OCI-LY3 (cell line): ENCODE measurements around the gene CALR.

Experiments used
- H2AFZ ChIP-seq: fragments of 200-600, 300-600 bp; shearing (Covaris generic); 2 replicates; pipeline ENCODE4 v1.6.0; 2014; ENCODE audit warnings: antibody characterized with exemption, low read depth, low read length
- H3K27ac ChIP-seq: fragments of 200-600, 300-600 bp; sonication (generic); 2 replicates; pipeline ENCODE4 v1.5.1; 2014; ENCODE audit warnings: mild to moderate bottlenecking, low read length, moderate library complexity, mixed read lengths
- H3K27me3 ChIP-seq: fragments of 200-600, 300-600 bp; sonication (generic); 2 replicates; pipeline ENCODE4 v1.6.1; 2014; ENCODE audit warnings: low read depth, low read length, mixed read lengths
- H3K36me3 ChIP-seq: fragments of 200-600, 300-600 bp; sonication (generic); replicated peaks from 2 replicates; pipeline ENCODE3; 2014; ENCODE audit warnings: low read depth, low read length, mixed read lengths
- H3K4me1 ChIP-seq: fragments of 300-600, 200-600 bp; sonication (generic); 2 replicates; pipeline ENCODE4 v1.6.1; 2014; ENCODE audit warnings: low read length, mixed read lengths
- H3K4me2 ChIP-seq: fragments of 200-600, 300-600 bp; sonication (generic); 2 replicates; pipeline ENCODE4 v1.6.1; 2014; ENCODE audit warnings: low read length, mixed read lengths
- H3K4me3 ChIP-seq: fragments of 300-600, 200-600 bp; sonication (generic); 2 replicates; pipeline ENCODE4 v1.5.1; 2014; ENCODE audit warnings: antibody characterized with exemption, mild to moderate bottlenecking, low read length, moderate library complexity
- H3K79me2 ChIP-seq: fragments of 300-600, 200-600 bp; shearing (Covaris generic); 2 replicates; pipeline ENCODE4 v1.6.1; 2014; ENCODE audit warnings: mild to moderate bottlenecking, low read length, mixed read lengths
- H3K9ac ChIP-seq: fragments of 300-600, 200-600 bp; shearing (Covaris generic); 2 replicates; pipeline ENCODE4 v1.6.0; 2014; ENCODE audit warnings: mild to moderate bottlenecking, low read length, moderate library complexity
- H3K9me3 ChIP-seq: fragments of 200-600, 300-600 bp; shearing (Covaris generic); 2 replicates; pipeline ENCODE4 v1.6.1; 2014; ENCODE audit warnings: low read length, mixed read lengths; ENCODE audit not compliant: insufficient read depth
- H4K20me1 ChIP-seq: fragments of 200-600, 300-600 bp; sonication (generic); 2 replicates; pipeline ENCODE4 v1.6.1; 2016; ENCODE audit warnings: low read length, mixed read lengths; ENCODE audit not compliant: insufficient read depth
- EZH2phosphoT487 ChIP-seq: fragments of 200-600 bp; shearing (Covaris generic); IDR thresholded peaks from 2 replicates; pipeline ENCODE4 v1.6.1; 2018; ENCODE audit warnings: antibody characterized with exemption, mixed run types, low read depth
- TF ChIP-seq, protein P1 (sequence below): fragments of 200-600, 300-600 bp; sonication (generic); IDR thresholded peaks from 2 replicates; pipeline ENCODE4 v1.5.1; 2014; ENCODE audit warnings: antibody characterized with exemption, low read length, low read depth

CALR gene

DNA sequence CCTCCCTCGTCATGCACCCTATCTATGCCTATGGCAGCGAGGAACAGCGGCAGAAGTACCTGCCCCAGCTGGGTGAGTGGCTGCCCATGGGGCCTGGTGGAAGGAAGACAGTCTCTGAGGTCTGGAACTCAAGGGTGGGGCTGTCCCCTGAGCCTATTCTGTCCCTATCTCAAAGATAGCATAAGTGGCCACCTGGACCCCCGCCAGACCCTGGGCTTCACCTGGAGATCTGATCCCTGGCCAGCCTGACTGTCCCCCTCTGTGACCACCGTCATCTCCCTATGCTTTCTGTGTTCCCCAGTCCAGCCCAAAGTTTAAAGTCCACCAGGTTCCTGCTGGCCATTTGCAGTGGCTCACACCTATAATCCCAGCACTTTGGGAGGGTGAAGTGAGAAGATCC lies 44.8 kb upstream of the CALR start:
- no peak overlapping the region for H2AFZ ChIP-seq
- H4K20me1 ChIP-seq: no peaks in the 10 kb centered on the region; the same call in 1 of the 2 replicates
- H3K9ac ChIP-seq: no peak overlapping the region
- no peak overlapping the region for H3K4me2 ChIP-seq
- no peak overlapping the region for H3K27ac ChIP-seq
- H3K9me3 ChIP-seq: no peaks in the 10 kb centered on the region
- H3K27me3 ChIP-seq: no peaks in the 10 kb centered on the region
- TF ChIP-seq, protein P1, sequence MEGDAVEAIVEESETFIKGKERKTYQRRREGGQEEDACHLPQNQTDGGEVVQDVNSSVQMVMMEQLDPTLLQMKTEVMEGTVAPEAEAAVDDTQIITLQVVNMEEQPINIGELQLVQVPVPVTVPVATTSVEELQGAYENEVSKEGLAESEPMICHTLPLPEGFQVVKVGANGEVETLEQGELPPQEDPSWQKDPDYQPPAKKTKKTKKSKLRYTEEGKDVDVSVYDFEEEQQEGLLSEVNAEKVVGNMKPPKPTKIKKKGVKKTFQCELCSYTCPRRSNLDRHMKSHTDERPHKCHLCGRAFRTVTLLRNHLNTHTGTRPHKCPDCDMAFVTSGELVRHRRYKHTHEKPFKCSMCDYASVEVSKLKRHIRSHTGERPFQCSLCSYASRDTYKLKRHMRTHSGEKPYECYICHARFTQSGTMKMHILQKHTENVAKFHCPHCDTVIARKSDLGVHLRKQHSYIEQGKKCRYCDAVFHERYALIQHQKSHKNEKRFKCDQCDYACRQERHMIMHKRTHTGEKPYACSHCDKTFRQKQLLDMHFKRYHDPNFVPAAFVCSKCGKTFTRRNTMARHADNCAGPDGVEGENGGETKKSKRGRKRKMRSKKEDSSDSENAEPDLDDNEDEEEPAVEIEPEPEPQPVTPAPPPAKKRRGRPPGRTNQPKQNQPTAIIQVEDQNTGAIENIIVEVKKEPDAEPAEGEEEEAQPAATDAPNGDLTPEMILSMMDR: no peak
- no peak for TF ChIP-seq EZH2phosphoT487
- H3K4me1 ChIP-seq: peaks cover 23% of the 10 kb centered on the region
- peaks cover 20% of the 10 kb centered on the region for H3K79me2 ChIP-seq
- no peak overlapping the region for H3K4me3 ChIP-seq
- H3K36me3 ChIP-seq: peaks cover 34% of the 10 kb centered on the region

DNA sequence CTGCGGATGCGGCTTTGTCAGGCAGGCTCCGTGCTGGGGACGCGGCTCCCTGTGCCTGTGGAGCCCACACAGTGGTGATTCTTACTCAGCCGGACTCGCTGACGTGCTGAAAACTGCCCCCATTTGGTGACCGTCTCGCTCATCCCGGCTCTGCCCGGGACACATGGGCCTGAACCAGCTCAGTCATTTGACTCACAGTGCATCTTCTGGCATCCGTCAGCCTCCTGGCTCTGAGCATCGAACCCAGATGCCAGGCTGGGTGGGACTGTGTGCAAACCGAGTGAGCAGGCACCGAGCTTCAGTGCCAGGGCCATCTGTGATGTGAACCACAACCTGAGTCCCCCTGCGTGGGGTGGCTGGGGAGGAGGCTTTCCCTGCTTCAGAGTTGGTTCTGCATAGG lies 41.9 kb upstream of the CALR start:
- no peak overlapping the region for H3K27ac ChIP-seq
- no peaks in the 10 kb centered on the region for H3K9me3 ChIP-seq
- H3K9ac ChIP-seq: no peak overlapping the region
- no peaks in the 10 kb centered on the region for H3K27me3 ChIP-seq
- H3K79me2 ChIP-seq: peaks cover 17% of the 10 kb centered on the region
- TF ChIP-seq, protein P1: no peak
- no peak for TF ChIP-seq EZH2phosphoT487
- H3K4me2 ChIP-seq: no peak overlapping the region
- H2AFZ ChIP-seq: no peak overlapping the region
- peaks cover 37% of the 10 kb centered on the region for H3K36me3 ChIP-seq
- H3K4me1 ChIP-seq: peaks cover 40% of the 10 kb centered on the region
- no peaks in the 10 kb centered on the region; the same call in 1 of the 2 replicates for H4K20me1 ChIP-seq
- H3K4me3 ChIP-seq: no peak overlapping the region

DNA sequence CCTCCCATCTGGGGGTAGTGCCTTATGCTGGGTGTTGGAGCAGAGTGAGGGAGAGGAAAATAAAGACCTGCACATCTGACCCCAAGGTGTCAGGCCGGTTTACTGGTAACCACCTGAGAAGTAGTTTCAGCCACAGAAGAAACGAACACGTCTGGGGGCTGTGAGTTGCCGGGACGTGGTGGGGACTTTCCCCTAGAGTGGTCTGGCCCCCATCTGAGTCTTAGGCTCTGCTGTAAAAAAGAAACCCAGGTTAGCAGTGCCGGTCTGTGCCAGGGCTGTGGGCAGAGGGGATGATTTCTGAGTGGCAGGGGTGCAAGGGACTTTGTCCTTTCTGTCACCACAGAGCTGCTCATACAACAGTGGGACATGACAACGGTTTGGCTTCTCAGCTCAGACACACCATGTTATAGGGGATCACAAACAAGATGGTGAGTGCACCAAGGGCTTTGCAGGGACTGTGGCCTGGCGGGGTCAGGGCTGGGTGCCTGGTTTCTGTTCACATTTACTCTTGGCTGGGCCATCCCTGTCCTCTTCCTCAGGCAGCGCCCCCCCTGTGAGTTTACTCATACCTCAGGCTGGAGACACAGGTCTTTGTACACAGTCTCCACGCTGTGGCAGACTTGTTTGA lies 38.4 kb upstream of the CALR start:
- peak overlapping the region; percentile 74 for H3K4me2 ChIP-seq
- TF ChIP-seq EZH2phosphoT487: no peak
- TF ChIP-seq, protein P1: peak; percentile 54
- no peaks in the 10 kb centered on the region for H3K9me3 ChIP-seq
- H3K9ac ChIP-seq: peak overlapping the region; percentile 84
- H3K27me3 ChIP-seq: no peaks in the 10 kb centered on the region
- no peaks in the 10 kb centered on the region for H4K20me1 ChIP-seq
- no peak overlapping the region for H2AFZ ChIP-seq
- H3K27ac ChIP-seq: peak overlapping the region; percentile 95
- H3K36me3 ChIP-seq: peaks cover 31% of the 10 kb centered on the region
- peak overlapping the region; percentile 63 for H3K4me3 ChIP-seq
- H3K4me1 ChIP-seq: peaks cover 35% of the 10 kb centered on the region
- peaks cover 3% of the 10 kb centered on the region; the same call in 1 of the 2 replicates for H3K79me2 ChIP-seq

DNA sequence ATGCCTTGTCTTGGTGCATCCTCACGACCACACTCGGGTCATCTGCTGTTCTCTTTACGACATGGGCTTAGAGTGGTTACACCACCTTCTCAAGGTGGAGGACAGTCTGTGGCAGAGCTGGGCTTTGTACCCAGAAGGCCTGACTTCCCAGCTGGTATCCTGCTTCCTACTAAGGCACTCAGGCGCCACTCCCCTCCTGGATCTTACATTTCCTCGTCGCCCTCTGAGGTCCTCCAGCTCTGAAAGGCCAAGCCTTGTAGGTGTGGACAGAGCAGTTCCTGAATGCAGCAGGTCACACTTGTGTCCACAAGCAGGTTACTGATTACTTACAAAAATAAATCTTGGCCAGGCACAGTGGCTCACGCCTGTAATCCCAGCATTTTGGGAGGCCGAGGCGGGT lies 31.2 kb upstream of the CALR start:
- H3K4me1 ChIP-seq: no peaks in the 10 kb centered on the region
- TF ChIP-seq, protein P1: no peak
- no peak for TF ChIP-seq EZH2phosphoT487
- H3K27ac ChIP-seq: no peak overlapping the region
- no peak overlapping the region for H3K4me2 ChIP-seq
- no peak overlapping the region for H2AFZ ChIP-seq
- H3K9me3 ChIP-seq: no peaks in the 10 kb centered on the region
- H3K36me3 ChIP-seq: peaks cover 10% of the 10 kb centered on the region
- H3K4me3 ChIP-seq: no peak overlapping the region
- H3K9ac ChIP-seq: no peak overlapping the region
- no peaks in the 10 kb centered on the region for H3K27me3 ChIP-seq
- H4K20me1 ChIP-seq: no peaks in the 10 kb centered on the region
- no peaks in the 10 kb centered on the region for H3K79me2 ChIP-seq
